MCF 10A (cell line): ENCODE data around the gene ZNF598. TPM values are rescaled to one million over a fixed set of nuclear protein-coding genes. Genes with fewer than 3 reads are reported as not detected.

Source experiments
- BruUV-seq: library from RNA; stranded (reverse); fragments of 400-500 nt; replicated peaks from 2 replicates; lab custom pipeline; 2021; lab: Mats Ljungman, UMichigan
- CTCF ChIA-PET: fragments of 300-600 bp; sonication (Branson Sonifier 250); formaldehyde crosslinking; extraction: SDS; loops from one replicate; lab custom pipeline; 2021; ENCODE audit warnings: antibody characterized with exemption, inconsistent platforms; lab: Yijun Ruan, JAX
- POLR2A ChIA-PET: fragments of 300-600, 350-650 bp; sonication (Branson Sonifier 250); formaldehyde crosslinking; extraction: SDS; loops from one replicate; lab custom pipeline; 2020; ENCODE audit warnings: antibody characterized with exemption, inconsistent platforms; lab: Yijun Ruan, JAX
- DNase-seq: peaks from one replicate; pipeline ENCODE4 v3.0.0-alpha.2; 2018; ENCODE audit not compliant: unreplicated experiment
- H3K27ac Mint-ChIP-seq: one replicate; pipeline ENCODE4 v1.8.0; 2022; ENCODE audit warnings: mild to moderate bottlenecking, low read depth, mixed read lengths; ENCODE audit not compliant: unreplicated experiment
- H3K27me3 Mint-ChIP-seq: one replicate; pipeline ENCODE4 v1.8.0; 2022; ENCODE audit warnings: mixed read lengths; ENCODE audit not compliant: insufficient read depth, unreplicated experiment
- H3K36me3 Mint-ChIP-seq: one replicate; pipeline ENCODE4 v1.8.0; 2022; ENCODE audit warnings: mild to moderate bottlenecking, moderate library complexity, mixed read lengths; ENCODE audit not compliant: insufficient read depth, unreplicated experiment
- H3K4me1 Mint-ChIP-seq: one replicate; pipeline ENCODE4 v1.8.0; 2022; ENCODE audit warnings: mixed read lengths; ENCODE audit not compliant: insufficient read depth, unreplicated experiment
- H3K4me3 Mint-ChIP-seq: one replicate; pipeline ENCODE4 v1.8.0; 2022; ENCODE audit warnings: mild to moderate bottlenecking, moderate library complexity, mixed read lengths; ENCODE audit not compliant: unreplicated experiment
- H3K9me3 Mint-ChIP-seq: one replicate; pipeline ENCODE4 v1.8.0; 2022; ENCODE audit warnings: mixed read lengths; ENCODE audit not compliant: unreplicated experiment
- intact Hi-C: fragments of 100-400 bp; cut with micrococcal nuclease; formaldehyde crosslinking; loops from 2 replicates; pipeline ENCODE4 v1.14.1; 2022
- total RNA-seq: library from RNA; stranded (reverse); gene quantifications from 2 replicates; pipeline ENCODE4 v1.2.3, GENCODE V29; 2022
- TF ChIP-seq, protein P1 (sequence below): fragments of 200-600 bp; IDR thresholded peaks from one replicate; pipeline ENCODE4 v1.8.0; 2022; ENCODE audit warnings: antibody characterized with exemption, mild to moderate bottlenecking; ENCODE audit not compliant: unreplicated experiment

ZNF598 gene
- total RNA-seq, 1 experiment from 2014 or later = 252 TPM

- Mint-ChIP-seq H3K36me3 (no peaks in the 10 kb centered on the region), H3K4me3 (no peak overlapping the region), H3K27me3 (no peaks in the 10 kb centered on the region), H3K27ac (no peak overlapping the region), H3K9me3 (no peaks in the 10 kb centered on the region), H3K4me1 (peaks cover 6% of the 10 kb centered on the region)
- DNase-seq = no peak
- BruUV-seq = no TSS peak
- intact Hi-C loops = no loop called here
- ChIA-PET POLR2A (interaction anchor here (0.6 to 5.9 kb wide), 3 partner anchors 10 to 15 kb away, joined by 3 to 53 read pairs (median 10); partner anchors contain the start of genes MSRB1, RNF151 and RPS2), CTCF (interaction anchor here (0.6 kb wide), 1 partner anchor 24 kb away, joined by 3 read pairs; no protein-coding TSS in a partner anchor)
- TF ChIP-seq, protein P1, sequence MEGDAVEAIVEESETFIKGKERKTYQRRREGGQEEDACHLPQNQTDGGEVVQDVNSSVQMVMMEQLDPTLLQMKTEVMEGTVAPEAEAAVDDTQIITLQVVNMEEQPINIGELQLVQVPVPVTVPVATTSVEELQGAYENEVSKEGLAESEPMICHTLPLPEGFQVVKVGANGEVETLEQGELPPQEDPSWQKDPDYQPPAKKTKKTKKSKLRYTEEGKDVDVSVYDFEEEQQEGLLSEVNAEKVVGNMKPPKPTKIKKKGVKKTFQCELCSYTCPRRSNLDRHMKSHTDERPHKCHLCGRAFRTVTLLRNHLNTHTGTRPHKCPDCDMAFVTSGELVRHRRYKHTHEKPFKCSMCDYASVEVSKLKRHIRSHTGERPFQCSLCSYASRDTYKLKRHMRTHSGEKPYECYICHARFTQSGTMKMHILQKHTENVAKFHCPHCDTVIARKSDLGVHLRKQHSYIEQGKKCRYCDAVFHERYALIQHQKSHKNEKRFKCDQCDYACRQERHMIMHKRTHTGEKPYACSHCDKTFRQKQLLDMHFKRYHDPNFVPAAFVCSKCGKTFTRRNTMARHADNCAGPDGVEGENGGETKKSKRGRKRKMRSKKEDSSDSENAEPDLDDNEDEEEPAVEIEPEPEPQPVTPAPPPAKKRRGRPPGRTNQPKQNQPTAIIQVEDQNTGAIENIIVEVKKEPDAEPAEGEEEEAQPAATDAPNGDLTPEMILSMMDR = no peak
Measured at GRCh38 chr16:1953734-1954133, 55.9 kb downstream of the ZNF598 start.

- CTCF ChIA-PET = interaction anchor here (1.1 to 1.3 kb wide), 2 partner anchors 19 to 21 kb away, joined by 3 to 4 read pairs; no protein-coding TSS in a partner anchor
- H3K9me3 Mint-ChIP-seq = no peaks in the 10 kb centered on the region
- intact Hi-C loops = no loop called here
- TF ChIP-seq, protein P1 = no peak
- BruUV-seq = no TSS peak
- POLR2A ChIA-PET = interaction anchor here (0.9 to 5.9 kb wide), 2 partner anchors 13 to 169 kb away, joined by 3 to 53 read pairs; partner anchors contain the start of genes RNF151 and RPS2
- no peak overlapping the region for H3K27ac Mint-ChIP-seq
- H3K36me3 Mint-ChIP-seq = no peaks in the 10 kb centered on the region
- DNase-seq = no peak
- H3K4me3 Mint-ChIP-seq = no peak overlapping the region
- no peaks in the 10 kb centered on the region for H3K27me3 Mint-ChIP-seq
- peaks cover 6% of the 10 kb centered on the region for H3K4me1 Mint-ChIP-seq
Measured at GRCh38 chr16:1950559-1950958, 59.1 kb downstream of the ZNF598 start.

DNA sequence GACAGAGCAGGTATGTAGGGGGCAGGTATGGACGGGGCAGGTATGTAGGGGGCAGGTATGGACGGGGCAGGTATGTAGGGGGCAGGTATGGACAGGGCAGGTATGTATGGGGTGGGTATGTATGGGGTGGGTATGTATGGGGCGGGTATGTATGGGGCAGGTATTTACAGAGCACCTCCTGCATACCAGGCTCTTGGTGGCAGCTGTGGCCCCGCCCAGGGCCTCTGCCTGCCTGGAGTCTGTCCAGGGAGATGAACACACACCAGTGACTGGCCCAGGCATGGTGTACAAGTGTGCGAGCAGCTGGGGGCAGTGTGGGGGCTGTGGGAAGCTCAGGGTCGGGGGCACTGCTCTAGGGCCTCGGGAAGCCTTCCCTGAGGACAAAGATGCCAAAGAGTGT is 59.6 kb downstream of the ZNF598 start:
- intact Hi-C loops = no loop called here
- no peak overlapping the region for H3K4me3 Mint-ChIP-seq
- ChIA-PET POLR2A (interaction anchor here (0.9 to 5.9 kb wide), 2 partner anchors 14 to 168 kb away, joined by 3 to 53 read pairs; partner anchors contain the start of genes RNF151 and RPS2), CTCF (interaction anchor here (1.1 to 1.3 kb wide), 2 partner anchors 18 to 21 kb away, joined by 3 to 4 read pairs; no protein-coding TSS in a partner anchor)
- no peak overlapping the region for H3K27ac Mint-ChIP-seq
- H3K9me3 Mint-ChIP-seq = no peaks in the 10 kb centered on the region
- TF ChIP-seq, protein P1 = no peak
- H3K4me1 Mint-ChIP-seq = peaks cover 6% of the 10 kb centered on the region
- H3K27me3 Mint-ChIP-seq = no peaks in the 10 kb centered on the region
- no peaks in the 10 kb centered on the region for H3K36me3 Mint-ChIP-seq
- DNase-seq = peak; percentile 26
- no TSS peak for BruUV-seq

DNA sequence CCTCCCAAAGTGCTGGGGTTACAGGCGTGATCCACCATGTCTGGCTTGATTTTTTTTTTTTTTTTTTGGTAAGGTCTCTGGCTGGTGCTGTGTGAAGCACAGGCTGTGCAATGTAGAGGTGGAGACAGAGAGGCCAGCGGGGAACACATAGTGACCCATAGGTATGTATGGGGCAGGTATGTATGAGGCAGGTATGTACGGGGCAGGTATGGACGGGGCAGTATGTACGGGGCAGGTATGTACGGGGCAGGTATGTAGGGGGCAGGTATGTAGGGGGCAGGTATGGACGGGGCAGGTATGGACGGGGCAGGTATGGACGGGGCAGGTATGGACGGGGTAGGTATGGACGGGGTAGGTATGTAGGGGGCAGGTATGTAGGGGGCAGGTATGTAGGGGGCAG is 60.1 kb downstream of the ZNF598 start:
- Mint-ChIP-seq H3K9me3 (no peaks in the 10 kb centered on the region), H3K36me3 (no peaks in the 10 kb centered on the region), H3K27ac (no peak overlapping the region), H3K4me1 (peaks cover 6% of the 10 kb centered on the region), H3K27me3 (no peaks in the 10 kb centered on the region), H3K4me3 (no peak overlapping the region)
- BruUV-seq = no TSS peak
- CTCF ChIA-PET = interaction anchor here (0.6 to 1.3 kb wide), 4 partner anchors 18 to 1234 kb away, joined by 3 to 4 read pairs (median 3); no protein-coding TSS in a partner anchor
- intact Hi-C loops = no loop called here
- TF ChIP-seq, protein P1 = no peak
- POLR2A ChIA-PET = interaction anchor here (0.9 to 5.9 kb wide), 2 partner anchors 10 to 14 kb away, joined by 5 to 53 read pairs; partner anchors contain the start of genes NDUFB10, RNF151 and RPS2
- no peak for DNase-seq

Other genes with a start within 250 kb of the ZNF598 start
- 44.0 and 44.8 TPM in 2 replicates for gene NME3, start 238.3 kb downstream of the ZNF598 start, total RNA-seq
- gene EME2, start 237.0 kb downstream of the ZNF598 start, total RNA-seq = 20.6 TPM in 2 replicates
- gene MRPS34, start 236.7 kb downstream of the ZNF598 start, total RNA-seq = 82.2 and 102 TPM in 2 replicates
- 21.6 and 22.2 TPM in 2 replicates for gene SPSB3, start 227.2 kb downstream of the ZNF598 start, total RNA-seq
- 71.3 and 73.9 TPM in 2 replicates for gene NUBP2, start 226.9 kb downstream of the ZNF598 start, total RNA-seq
- gene IGFALS, start 216.1 kb downstream of the ZNF598 start, total RNA-seq = not detected in 2 replicates
- gene HAGH, start 183.0 kb downstream of the ZNF598 start, total RNA-seq = 44.5 and 69.8 TPM in 2 replicates
- 18.4 and 21.4 TPM in 2 replicates for gene FAHD1, start 182.6 kb downstream of the ZNF598 start, total RNA-seq
- not detected in 2 replicates for gene MEIOB, start 137.7 kb downstream of the ZNF598 start, total RNA-seq
- gene HS3ST6, start 91.4 kb downstream of the ZNF598 start, total RNA-seq = not detected in 2 replicates
- 5.8 and 7.4 TPM in 2 replicates for gene MSRB1, start 66.6 kb downstream of the ZNF598 start, total RNA-seq
- gene RPL3L, start 55.1 kb downstream of the ZNF598 start, total RNA-seq = not detected in 2 replicates
- gene NDUFB10, start 50.3 kb downstream of the ZNF598 start, total RNA-seq = 202 TPM in 2 replicates
- 4,760 and 4,836 TPM in 2 replicates for gene RPS2, start 45.0 kb downstream of the ZNF598 start, total RNA-seq
- gene RNF151, start 43.0 kb downstream of the ZNF598 start, total RNA-seq = 0.39 TPM in 1 of 2 replicates, not detected in the other
- gene TBL3, start 37.8 kb downstream of the ZNF598 start, total RNA-seq = 25.8 and 26.8 TPM in 2 replicates
- gene NOXO1, start 28.4 kb downstream of the ZNF598 start, total RNA-seq = 1.1 TPM in 1 of 2 replicates, not detected in the other
- gene GFER, start 25.6 kb downstream of the ZNF598 start, total RNA-seq = 34.6 and 40.8 TPM in 2 replicates
- 0.68 and 1.1 TPM in 2 replicates for gene SYNGR3, start 19.9 kb downstream of the ZNF598 start, total RNA-seq
- gene NPW, start 10.0 kb upstream of the ZNF598 start, total RNA-seq = 4.9 and 7.7 TPM in 2 replicates
- 8.5 and 14.5 TPM in 2 replicates for gene NHERF2, start 17.1 kb upstream of the ZNF598 start, total RNA-seq
- gene NTHL1, start 38.0 kb upstream of the ZNF598 start, total RNA-seq = 16.4 and 17.7 TPM in 2 replicates
- 99.8 and 136 TPM in 2 replicates for gene TSC2, start 38.2 kb upstream of the ZNF598 start, total RNA-seq
- 159 and 187 TPM in 2 replicates for gene PKD1, start 126.1 kb upstream of the ZNF598 start, total RNA-seq
- 0.81 and 1.0 TPM in 2 replicates for gene RAB26, start 138.8 kb upstream of the ZNF598 start, total RNA-seq
- gene TRAF7, start 146.0 kb upstream of the ZNF598 start, total RNA-seq = 87.4 and 98.6 TPM in 2 replicates
- gene CASKIN1, start 186.8 kb upstream of the ZNF598 start, total RNA-seq = 0.10 and 0.14 TPM in 2 replicates
- gene MLST8, start 195.6 kb upstream of the ZNF598 start, total RNA-seq = 63.4 and 87.6 TPM in 2 replicates
- 4.6 and 5.2 TPM in 2 replicates for gene BRICD5, start 201.0 kb upstream of the ZNF598 start, total RNA-seq
- 11.3 and 12.0 TPM in 2 replicates for gene PGP, start 205.0 kb upstream of the ZNF598 start, total RNA-seq
- 26.2 and 28.4 TPM in 2 replicates for gene E4F1, start 213.8 kb upstream of the ZNF598 start, total RNA-seq
- 1.5 and 3.8 TPM in 2 replicates for gene DNASE1L2, start 226.6 kb upstream of the ZNF598 start, total RNA-seq
- 115 and 154 TPM in 2 replicates for gene ECI1, start 241.8 kb upstream of the ZNF598 start, total RNA-seq